ENCODE data around the gene LRRC75A.

The LRRC75A gene

DNA sequence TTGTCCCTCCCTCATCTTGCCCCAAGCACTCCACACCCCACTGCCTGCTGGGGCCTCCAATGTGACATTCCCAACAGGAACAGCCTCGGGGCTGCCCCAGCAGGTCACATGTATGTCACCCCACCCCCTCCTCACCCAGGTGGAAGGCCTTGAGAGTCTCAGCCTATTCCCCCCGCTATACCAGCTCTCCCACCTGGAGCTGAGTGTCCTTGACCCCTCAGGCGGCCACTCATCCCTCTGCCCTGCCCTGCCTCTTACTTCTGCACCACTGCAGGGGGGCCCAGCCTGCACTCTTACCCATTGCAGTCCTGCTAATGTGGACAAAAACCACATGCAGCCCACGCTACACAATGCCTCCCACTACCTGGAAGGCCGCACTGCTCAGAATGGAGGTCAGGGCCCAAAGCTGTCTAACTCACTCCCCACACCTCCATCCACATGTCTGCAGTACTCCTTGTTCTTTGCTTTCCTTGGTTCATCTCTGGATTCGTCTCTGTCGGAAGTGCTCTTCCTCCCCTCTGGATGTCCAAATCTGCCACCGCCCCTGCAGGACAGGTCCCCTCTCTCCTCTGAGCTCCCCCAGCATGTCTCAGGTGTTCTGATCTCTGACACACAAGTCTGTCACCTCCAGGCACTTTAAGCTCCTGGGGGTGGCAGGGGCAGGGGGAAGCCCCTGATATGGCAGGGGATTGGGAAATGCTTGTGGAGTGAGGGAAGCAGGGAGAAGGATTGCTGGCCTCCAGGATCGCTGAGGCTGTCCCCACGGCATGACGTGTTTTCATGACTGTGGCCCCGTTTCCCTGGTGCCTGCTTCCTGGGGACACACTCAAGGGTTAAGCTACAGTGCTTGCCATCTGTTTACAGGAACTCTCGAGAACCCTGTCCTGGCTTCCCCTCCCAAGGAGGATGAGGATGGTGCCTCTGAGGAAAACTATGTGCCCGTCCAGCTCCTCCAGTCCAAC is 55.8 kb downstream of the LRRC75A start:
- in situ Hi-C loops (cut with MboI; ENCODE audit: low sequenced_read_pairs), result no loop called here

DNA sequence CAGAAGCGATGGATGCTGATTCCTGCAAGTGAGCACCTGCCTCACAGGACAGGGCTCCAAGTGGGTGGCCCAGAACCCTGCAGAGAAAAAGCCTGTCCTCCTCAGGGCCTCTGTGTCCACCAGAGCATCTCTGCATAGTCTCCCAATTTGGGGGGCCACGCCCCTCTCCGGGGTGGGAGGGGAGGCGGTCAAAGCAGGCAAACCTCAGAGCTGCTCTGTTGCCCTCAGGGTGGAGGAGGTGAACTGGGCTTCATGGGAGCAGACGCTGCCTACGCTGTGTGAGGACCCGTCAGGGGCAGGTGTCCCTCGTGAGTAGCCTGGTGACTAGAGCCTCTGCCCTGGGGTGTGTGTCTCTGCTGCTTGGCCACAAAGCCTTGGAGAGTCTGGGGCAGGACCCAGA is 57.3 kb downstream of the LRRC75A start:
- in situ Hi-C loops (cut with MboI; ENCODE audit: low sequenced_read_pairs), result no loop called here

DNA sequence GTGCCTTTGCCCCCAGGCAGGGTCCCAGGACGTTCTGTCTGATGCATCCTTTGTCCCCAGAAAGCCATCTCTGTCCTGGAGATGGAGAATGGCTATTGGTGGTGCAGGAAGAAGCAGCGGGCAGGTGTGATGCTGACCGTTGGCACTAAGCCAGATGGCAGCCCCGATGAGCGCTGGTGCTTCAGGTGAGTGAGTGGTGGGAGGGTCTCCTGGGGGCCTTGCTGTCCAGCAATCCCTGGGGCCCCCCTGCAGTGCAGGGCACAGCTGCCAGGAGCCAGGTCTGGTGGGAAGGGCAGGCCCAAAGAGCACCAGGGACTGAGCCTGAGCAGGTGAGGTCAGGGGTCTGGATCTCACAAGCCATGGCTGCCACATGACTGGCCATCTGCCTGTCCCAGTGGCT is 58.5 kb downstream of the LRRC75A start:
- in situ Hi-C loops (cut with MboI; ENCODE audit: low sequenced_read_pairs), result no loop called here

DNA sequence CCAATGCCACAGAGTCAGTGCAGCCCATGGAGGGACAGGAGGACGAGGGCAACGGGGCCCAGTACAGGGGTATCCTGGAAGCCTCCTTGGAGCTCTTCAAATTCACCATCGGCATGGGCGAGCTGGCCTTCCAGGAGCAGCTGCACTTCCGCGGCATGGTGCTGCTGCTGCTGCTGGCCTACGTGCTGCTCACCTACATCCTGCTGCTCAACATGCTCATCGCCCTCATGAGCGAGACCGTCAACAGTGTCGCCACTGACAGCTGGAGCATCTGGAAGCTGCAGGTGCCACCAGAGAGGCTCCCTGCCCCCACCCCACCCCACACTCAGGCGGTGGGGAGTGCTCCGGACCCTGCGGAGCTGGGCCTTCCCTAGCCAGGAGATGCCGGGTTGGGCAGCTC is 60.0 kb downstream of the LRRC75A start:
- in situ Hi-C loops (cut with MboI; ENCODE audit: low sequenced_read_pairs), result no loop called here

DNA sequence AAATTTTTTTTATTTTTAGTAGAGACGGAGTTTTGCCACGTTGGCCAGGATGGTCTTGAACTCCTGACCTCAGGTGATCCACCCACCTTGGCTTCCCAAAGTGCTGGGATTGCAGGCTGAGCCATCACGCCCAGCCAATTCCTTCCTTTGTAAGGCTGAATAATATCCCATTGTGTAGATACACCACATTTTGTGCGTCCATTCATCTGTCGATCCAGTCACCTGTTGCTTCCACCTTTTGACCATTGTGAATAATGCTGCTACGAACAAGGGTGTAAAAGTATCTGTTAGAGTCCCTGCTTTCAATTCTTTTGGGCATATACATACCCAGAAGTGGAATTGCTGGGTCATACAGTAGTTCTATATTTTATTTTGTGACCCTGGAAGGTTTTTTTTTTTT is 61.3 kb downstream of the LRRC75A start:
- in situ Hi-C loops (cut with MboI; ENCODE audit: low sequenced_read_pairs), result no loop called here

DNA sequence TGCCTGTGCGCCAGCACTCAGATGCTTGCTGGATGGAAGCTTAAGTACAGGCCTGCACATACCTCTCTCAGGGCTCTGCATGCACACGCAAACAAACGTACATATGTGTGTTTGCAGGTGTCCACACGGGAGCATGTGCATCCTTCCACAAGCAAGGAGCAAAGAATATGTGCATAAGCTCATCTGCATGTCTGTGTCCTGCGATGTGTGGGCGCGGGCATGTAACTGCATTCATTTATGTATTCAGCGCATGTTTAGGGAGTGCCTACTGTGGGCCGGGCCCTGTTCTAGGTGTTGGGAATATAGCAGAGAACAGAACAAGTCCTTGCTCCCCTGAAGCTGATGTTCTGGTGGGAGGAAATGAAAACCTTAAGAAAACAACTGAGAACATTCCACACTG is 62.9 kb downstream of the LRRC75A start:
- in situ Hi-C loops (cut with MboI; ENCODE audit: low sequenced_read_pairs), result no loop called here

DNA sequence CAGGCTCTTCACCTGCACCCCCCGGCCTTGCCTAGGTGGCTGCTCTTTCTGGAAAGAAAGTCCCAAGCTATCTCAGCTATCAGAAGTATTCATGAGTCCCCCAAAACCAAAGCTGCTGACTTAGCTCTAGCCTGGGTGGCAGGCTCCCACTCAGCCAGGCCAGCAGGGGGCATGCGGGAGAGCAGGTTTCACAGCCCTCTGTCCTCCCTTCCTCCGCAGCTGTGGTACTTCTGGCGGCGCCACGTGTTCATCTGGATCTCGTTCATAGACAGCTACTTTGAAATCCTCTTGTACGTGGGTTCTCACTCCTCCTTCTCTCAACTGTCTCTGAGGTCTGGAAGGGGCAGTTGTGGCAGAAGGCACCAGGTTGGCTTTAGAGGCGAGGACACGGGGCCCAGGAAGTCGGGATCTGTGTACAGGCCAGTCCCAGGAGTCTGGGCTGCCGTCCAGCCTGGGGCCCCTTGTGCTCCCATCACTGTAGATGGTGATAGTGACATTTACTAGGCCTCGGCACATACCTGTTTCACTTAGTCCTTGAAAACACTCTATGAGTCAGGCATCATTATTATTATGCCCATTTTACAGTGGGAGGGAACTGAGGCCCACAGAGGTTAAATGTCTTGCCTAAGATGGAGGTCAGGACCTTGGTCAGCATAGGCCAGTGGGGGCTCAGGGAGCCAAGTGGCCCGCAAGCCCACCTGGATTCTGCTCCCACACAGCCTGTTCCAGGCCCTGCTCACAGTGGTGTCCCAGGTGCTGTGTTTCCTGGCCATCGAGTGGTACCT is 63.7 kb downstream of the LRRC75A start:
- in situ Hi-C loops (cut with MboI; ENCODE audit: low sequenced_read_pairs), result no loop called here

DNA sequence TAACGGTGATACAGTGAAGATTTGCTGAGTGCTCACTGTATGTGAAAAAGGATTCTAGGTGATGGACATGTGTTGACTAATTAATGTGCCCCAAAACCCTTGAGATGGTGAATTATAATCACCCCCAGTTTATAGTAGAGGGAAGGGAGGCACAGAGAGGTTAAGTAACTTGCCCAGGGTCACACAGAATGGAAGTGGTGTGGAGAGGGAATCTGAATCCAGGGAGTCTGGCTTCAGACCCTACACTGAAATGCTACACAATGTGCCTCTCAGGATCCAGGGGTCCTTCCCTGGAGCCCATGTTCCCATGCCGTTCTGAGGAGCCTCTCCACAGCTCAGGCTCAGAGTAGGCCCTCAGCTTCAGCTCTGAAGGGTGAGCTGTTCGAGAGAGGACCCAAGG is 65.0 kb downstream of the LRRC75A start:
- in situ Hi-C loops (cut with MboI; ENCODE audit: low sequenced_read_pairs), result no loop called here

DNA sequence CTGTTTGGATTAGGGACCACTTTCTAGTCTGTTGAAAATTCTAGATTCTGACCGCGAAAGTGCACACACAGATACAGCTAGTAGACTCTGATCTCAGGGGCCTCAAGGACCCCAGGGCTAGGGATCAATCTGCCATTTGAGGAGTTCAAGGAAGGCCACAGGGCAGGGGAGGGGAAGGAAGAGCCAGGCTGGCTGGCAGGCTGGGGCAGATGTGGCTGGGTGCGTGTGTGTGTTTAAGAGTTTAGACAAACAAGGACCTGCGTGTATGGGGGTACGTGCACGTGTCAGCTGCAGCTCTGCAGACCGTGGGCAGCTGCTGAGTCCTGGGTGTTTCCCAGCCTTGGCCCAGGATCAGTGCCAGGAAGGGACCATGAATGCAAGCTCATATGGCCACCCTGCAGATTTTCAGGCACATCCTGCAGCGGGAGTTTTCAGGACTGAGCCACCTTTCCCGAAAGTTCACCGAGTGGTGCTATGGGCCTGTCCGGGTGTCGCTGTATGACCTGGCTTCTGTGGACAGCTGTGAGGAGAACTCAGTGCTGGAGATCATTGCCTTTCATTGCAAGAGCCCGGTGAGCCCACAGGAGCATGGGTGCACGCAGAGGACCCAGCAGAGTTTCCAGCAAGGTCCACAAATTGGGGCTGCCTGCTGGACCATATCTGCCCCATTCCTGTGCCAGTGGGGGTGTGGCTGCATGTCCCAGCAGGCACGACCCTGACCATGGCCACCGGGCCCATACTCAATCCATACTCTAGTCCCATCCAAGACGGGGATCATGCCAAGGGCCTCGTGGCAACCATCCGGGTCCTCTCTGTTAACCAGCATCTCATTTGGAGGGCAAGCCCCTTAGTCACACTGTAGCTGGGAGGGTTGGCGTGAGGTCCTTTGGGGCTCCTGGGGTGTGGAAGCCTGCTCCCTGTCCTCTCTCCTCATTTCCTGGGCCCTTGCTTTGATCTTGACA is 66.0 kb downstream of the LRRC75A start:
- in situ Hi-C loops (cut with MboI; ENCODE audit: low sequenced_read_pairs), result no loop called here

DNA sequence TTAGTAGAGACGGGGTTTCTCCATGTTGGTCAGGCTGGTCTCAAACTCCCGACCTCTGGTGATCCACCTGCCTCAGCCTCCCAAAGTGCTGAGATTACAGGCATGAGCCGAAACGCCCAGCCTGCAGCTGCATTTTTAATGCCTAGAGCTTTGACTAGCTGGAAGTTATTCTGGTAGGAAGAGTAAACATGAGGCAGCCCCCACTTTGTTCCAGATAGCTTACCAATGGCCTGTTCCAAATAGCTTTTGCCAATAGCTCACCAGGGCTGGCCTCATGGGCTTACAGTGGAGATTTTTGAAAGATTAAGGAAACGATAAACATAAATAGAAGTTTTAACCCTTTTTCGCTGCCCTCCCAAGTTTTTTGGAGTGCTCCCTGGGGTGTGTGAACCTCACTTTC is 66.8 kb downstream of the LRRC75A start:
- in situ Hi-C loops (cut with MboI; ENCODE audit: low sequenced_read_pairs), result no loop called here

DNA sequence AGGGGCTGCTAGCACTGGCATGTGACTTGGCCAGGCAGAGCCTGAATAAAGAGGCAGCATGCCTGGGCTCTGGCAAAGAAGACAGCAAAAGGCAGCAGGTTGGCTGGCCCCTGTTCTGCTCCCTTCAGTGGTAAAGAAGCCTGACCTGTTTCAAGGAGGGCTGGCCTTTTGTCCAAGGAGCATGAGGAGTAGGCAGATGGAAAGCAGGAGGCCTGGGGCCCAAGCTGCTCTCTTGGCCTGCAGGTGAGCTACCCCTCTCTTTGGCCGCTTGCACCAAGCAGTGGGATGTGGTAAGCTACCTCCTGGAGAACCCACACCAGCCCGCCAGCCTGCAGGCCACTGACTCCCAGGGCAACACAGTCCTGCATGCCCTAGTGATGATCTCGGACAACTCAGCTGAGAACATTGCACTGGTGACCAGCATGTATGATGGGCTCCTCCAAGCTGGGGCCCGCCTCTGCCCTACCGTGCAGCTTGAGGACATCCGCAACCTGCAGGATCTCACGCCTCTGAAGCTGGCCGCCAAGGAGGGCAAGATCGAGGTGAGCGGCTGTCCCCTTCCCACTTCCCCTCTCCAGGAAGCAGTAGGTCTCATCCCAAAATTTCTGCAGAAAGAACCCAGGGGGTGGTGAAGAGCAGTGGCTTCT is 68.6 kb downstream of the LRRC75A start:
- in situ Hi-C loops (cut with MboI; ENCODE audit: low sequenced_read_pairs), result no loop called here

DNA sequence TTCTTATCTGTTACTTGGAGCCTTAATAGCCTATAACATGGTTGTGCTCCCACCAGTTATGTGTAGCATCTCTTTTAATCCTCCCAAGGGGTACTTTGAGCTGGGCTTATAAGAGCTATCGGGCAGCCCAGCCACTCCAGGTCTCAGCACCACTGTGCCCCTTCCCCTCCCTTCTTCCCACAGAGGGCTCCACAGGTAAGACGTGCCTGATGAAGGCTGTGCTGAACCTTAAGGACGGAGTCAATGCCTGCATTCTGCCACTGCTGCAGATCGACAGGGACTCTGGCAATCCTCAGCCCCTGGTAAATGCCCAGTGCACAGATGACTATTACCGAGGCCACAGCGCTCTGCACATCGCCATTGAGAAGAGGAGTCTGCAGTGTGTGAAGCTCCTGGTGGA is 69.6 kb downstream of the LRRC75A start:
- in situ Hi-C loops (cut with MboI; ENCODE audit: low sequenced_read_pairs), result no loop called here

DNA sequence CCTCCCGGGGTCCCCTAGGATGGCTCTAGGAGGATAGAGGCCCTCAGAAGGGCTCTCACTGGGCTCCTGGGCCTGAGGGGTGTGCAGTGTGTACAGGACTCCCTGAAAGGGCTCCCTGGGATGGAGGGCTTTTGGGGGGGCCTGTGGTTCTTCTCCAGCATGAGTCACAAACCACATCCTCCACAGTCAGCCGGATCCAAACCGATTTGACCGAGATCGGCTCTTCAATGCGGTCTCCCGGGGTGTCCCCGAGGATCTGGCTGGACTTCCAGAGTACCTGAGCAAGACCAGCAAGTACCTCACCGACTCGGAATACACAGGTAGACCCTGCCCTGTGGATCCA is 72.1 kb downstream of the LRRC75A start:
- in situ Hi-C loops (cut with MboI; ENCODE audit: low sequenced_read_pairs), result no loop called here

DNA sequence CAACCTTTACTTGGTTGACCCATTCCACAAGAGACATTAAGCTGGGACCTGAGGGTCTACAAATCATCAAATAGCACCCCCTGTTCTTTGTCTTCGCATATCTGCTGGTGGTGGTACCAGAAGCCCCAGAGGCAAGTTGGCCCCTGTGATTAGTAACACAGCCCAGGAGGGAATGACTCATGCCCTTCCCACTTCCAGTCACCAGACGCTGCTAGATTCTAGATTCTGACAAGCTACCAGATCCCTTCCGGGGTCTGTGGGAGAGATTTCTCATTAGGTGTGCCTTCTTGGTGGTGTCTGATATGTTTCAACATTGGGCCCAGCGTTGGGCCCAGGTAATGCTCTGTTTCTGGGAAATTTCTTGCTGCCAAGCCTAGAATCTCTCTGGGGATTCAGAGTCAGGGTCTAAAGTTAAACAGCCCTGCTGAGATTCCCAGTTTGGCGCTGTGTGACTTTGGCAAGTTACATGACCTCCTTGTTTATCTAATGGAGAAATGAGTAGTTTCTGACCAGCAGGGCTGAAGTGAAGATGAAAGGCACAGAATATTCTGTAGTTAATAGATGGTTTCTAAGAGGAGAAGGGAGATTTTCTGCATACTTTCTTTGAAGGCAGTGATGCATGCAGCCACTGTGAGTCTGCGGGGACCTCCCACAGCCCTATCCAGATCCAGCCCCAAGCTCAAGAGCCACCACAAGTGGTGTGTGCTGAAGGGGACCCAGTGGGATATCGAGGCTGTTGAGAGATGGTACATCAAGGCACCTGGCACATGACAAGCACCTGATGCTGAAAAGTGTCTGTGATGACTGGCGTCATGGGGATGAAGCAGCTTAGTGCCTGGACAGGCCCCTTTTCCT is 72.7 kb downstream of the LRRC75A start:
- in situ Hi-C loops (cut with MboI; ENCODE audit: low sequenced_read_pairs), result no loop called here

DNA sequence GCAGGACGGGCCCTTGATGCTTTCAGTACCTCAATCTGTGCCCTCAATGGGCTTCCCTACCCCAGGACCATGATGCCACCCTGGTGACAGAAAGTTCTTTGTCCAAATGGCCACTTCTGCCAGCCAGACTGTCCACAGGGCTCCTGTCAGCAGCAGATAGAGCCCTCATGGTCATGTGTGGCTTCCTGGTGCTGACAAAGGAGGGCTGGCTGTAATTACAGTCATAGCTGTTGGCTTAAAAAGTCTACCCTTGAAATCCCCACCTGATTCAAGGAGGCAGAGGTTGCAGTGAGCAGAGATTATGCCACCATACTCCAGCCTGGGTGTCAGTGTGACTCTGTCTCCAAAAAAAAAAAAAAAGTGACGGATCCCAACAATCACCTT is 73.3 kb downstream of the LRRC75A start:
- in situ Hi-C loops (cut with MboI; ENCODE audit: low sequenced_read_pairs), result no loop called here

DNA sequence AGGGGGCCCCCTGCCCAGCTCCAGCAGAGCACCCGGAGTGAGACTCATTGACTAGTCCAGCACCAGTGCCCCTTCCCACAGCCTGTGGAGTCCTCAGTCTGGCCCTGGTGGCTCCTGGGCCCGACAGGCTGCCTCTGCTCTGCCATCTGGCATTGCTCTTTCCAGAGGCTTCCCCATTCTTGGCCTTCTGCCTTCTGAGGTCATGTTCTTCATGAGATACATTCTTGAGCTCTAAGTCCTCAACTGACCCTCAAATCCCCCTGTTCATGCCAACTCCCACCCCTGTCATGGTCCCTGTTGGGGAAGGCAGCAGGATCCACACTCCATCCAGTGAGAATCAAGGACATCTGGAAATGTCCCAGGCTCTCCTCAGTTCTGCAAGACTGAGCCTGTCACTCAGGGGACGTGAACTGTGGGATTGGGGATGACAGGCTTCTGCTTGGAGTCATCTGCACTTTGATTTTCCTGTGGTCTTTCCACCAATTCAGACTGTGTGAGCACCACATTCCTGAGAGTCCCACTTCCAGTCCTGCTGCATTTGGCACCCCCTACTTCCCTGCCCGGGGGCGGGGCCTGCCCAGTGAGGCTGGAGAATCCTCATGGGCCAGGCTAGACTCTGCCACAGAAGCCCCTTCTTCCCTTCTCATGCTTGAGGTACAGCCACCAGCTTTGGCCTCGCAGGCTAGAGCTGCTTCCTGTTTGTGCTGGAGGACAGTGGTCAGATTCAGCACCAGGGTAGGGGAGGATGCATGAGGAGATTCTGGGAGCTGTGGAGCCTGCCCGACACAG is 73.9 kb downstream of the LRRC75A start:
- in situ Hi-C loops (cut with MboI; ENCODE audit: low sequenced_read_pairs), result no loop called here

DNA sequence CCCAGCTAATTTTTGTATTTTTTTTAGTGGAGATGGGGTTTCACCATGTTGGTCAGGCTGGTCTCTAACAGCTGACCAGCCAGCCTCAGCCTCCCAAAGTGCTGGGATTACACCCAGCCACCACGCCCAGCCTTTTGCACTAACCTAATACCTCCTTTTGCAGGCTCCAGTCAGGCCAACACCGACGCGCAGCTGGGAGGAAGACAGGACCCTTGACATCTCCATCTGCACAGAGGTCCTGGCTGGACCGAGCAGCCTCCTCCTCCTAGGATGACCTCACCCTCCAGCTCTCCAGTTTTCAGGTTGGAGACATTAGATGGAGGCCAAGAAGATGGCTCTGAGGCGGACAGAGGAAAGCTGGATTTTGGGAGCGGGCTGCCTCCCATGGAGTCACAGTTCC is 74.6 kb downstream of the LRRC75A start:
- in situ Hi-C loops (cut with MboI; ENCODE audit: low sequenced_read_pairs), result no loop called here

DNA sequence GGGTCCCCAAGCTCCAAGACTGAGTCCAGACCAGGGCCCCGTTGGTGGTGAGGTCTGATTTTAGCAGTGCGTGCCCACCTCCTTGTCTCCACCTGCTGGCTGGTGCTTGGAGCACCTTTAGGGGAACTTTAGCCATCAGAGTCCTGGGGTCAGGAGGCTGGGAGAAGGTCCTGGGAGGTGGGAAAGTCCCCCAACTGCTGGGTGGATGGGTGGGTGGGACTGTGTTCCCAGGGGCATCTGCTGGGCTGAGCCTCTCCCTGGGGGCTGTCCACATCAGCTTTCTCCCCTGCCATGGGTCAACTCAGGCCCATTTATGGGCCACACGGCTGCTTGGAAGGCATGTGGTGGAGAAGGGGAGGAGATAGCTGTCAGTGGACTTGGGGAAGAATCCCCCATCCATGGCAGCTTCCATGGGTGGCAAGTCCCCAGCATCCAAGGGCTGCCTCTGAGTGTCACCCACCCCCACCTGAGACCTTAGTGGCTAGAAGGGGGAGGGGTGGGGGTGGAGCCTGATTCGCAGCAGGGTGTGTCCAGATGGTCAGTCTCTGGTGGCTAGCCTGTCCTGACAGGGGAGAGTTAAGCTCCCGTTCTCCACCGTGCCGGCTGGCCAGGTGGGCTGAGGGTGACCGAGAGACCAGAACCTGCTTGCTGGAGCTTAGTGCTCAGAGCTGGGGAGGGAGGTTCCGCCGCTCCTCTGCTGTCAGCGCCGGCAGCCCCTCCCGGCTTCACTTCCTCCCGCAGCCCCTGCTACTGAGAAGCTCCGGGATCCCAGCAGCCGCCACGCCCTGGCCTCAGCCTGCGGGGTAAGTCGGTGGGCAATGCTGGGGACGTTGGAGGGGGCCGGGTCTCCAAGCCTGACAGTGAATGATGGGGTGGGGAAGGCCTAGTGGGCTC is 76.7 kb downstream of the LRRC75A start, which contains the start of gene TRPV2:
TSS of gene TRPV2 (plus strand) at position 541 of the 894 bp plus-strand sequence. CDS start 2,098 bp downstream, outside the sequence.
- in situ Hi-C loops (cut with MboI; ENCODE audit: low sequenced_read_pairs), result no loop called here
